Measurements from ENCODE around the gene EFNA2.
"Not testable (repeated sequence)": the region's sequence is repeated elsewhere in the genome, so short reads cannot be mapped to it uniquely, and the experiment has no call there.

The EFNA2 gene

DNA sequence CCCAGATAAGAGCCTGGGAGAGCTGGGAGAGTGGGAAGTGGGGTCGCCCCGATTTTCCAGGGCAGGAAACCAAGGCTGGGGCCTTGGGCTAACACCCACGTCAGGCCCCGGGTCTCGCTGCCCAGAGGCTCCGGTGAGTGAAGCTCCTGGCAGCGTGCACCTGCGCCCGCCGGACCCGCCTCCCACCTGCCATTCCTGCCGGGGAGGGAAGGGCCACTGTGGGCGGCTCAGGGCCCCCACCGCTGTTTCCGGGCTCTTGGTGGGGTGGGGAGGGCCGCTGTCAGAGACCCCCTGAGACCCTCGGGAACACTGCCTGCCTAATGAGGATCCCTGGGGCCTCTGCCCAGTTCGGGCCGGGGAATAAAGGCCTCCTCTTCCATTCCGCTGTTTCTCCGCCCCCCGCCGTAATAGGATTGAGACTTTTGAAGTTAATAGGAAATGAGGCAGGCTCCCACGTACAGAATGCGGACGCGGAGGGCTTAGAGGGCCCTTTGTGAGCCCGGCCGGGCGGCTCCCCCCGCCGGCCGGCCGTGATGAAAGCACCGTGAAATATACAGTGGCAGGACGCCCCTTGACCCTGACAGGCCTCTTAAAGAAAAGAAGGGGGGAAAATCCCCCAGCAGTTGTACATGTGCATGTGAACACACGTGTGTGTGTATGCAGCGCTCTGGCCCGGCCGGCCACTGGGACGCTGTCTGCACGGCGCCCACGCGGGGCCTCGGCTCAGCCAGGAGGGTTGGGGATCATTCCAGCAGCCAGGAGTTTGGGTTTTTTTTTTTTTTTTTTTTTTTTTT is 33.2 kb downstream of the EFNA2 start:
- DNase-seq (ENCODE audit: low read depth) = no peak

DNA sequence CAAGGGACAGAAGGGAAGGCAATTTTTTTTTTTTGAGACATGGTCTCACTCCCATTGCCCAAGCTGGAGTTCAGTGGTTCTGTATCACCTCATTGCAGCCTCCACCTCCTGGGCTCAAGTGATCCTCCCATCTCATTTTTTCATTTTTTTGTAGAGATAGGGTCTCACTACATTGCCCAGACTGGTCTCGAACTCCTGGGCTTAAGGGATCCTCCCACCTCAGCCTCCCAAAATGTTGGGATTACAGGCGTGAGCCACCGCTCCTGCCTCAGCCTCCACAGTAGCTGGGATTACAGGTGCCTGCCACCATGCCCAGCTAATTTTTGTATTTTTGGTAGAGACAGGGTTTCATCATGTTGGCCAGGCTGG is 34.6 kb downstream of the EFNA2 start:
- DNase-seq (ENCODE audit: low read depth) = not testable (repeated sequence)

DNA sequence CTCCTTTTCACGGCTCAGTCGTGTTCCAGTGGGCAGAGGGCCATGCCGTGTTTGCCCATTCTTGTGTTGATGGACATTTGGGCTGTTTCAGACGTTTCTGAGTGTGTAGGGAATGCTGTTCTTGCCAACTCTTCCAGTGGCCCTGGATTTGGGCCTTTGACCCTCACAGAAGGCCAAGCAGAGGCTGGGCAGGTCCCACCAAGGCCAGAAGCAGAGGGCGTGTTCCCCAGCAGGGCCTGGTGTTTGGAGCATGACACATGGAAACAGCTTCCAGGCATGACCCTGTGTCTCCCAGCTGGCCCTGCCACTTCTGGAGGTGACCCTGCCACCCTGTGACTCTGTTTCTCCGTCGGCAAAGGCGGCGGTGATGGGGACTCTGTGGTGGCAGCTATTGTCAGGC is 35.9 kb downstream of the EFNA2 start:
- DNase-seq (ENCODE audit: low read depth) = no peak

GRCh38 chr19:1322198-1322981 is 36.7 kb downstream of the EFNA2 start:
- DNase-seq (ENCODE audit: low read depth) = no peak

DNA sequence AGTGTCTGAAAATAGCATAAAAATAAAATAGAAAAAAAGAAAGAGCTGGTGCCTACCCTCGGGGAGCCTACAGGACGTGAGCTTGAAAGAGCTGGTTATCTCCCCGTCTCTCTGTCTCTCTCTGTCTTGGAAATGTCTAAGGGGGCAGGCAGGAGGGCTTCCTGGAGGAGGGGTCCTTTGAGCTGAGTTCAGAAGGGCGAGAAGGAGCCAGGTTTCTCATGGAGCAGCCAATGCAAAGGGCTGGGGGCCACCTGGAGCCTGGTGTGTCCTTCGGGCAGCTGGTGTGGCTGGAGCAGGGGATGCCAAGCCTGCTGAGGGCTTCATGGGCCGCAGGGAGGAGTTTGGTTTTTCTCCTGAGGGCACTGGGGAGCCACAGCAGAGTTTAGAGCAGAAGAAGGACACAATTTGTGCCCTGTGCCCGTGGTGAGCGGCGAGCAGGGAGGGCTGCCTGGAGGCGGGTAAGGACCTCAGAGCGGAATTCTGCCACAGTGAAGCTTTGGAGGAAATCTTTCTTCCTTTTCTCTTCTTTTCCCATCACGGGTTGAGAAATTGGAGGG is 38.7 kb downstream of the EFNA2 start:
- no peak for DNase-seq (ENCODE audit: low read depth)

- DNase-seq (ENCODE audit: low read depth) = peak; percentile 80
These were observed 39.3 kb downstream of the EFNA2 start for GRCh38 chr19:1324806-1325567.

- DNase-seq (ENCODE audit: low read depth) = no peak
These were observed 40.1 kb downstream of the EFNA2 start for GRCh38 chr19:1325568-1326294.

DNA sequence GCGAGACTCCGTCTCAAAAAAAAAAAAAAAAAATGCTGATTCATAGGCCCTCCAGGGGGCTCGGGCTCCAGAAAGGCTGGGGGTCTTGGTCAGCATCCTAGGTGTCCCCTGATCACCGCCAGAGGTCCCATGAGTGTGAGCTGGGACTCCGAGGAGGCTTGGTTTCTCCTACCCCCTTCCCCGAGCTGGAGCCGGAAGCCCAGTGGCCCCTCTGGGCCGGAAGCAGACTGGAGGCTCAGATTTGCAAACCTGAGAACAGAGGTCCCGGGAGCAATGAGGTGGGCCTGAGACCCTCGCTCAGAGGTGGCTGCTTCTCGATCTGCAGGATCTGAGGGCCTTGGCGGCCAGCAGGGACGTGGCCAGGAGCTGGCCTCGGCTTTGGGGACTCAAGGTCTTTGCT is 41.5 kb downstream of the EFNA2 start:
- DNase-seq (ENCODE audit: low read depth) = no peak

DNA sequence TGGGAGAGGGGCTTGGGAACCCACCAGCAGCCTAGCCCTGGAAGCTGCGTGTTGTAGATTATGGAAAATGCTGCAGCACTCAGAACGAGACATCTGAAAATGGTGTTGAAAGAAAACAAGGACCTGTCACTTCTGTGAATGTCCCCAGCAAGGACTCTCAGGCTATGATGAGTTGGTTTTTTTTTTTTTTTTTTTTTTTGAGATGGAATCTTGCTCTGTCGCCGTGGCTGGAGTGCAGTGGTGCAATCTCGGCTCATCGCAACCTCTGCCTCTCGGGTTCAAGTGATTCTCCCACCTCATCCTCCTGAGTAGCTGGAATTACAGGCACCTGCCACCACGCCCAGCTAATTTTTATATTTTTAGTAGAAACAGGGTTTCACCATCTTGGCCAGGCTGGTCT is 46.5 kb downstream of the EFNA2 start:
- not testable (repeated sequence) for DNase-seq (ENCODE audit: low read depth)

DNA sequence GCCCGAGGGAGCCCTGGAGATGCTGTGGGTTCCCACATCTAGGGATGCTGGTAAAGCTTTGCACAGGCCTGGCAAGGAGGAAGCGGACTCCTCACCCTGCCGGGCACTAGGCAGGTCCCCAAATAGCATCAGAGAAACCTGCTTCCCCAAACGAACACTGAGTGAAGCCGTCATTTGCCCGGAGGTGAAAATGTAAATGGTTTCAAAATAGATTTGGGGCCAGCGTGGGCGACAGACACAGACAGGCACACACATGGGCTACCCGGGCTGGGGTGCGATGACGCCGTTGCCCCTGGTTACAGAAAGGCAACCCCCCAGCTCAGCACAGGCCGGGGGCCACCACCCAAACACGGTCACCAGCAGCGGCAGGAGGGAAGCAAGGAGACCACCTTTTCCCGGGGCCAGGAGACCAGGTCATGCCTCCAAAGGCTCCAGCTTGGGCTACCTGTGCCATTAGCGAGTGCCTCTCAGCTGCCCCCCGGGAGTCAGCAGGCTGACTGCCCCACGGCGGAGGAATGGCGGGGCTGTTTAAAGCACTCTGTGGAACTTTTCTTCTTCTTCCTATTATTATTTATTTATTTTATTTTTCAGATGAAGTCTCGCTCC is 50.5 kb downstream of the EFNA2 start:
- no peak for DNase-seq (ENCODE audit: low read depth)

DNA sequence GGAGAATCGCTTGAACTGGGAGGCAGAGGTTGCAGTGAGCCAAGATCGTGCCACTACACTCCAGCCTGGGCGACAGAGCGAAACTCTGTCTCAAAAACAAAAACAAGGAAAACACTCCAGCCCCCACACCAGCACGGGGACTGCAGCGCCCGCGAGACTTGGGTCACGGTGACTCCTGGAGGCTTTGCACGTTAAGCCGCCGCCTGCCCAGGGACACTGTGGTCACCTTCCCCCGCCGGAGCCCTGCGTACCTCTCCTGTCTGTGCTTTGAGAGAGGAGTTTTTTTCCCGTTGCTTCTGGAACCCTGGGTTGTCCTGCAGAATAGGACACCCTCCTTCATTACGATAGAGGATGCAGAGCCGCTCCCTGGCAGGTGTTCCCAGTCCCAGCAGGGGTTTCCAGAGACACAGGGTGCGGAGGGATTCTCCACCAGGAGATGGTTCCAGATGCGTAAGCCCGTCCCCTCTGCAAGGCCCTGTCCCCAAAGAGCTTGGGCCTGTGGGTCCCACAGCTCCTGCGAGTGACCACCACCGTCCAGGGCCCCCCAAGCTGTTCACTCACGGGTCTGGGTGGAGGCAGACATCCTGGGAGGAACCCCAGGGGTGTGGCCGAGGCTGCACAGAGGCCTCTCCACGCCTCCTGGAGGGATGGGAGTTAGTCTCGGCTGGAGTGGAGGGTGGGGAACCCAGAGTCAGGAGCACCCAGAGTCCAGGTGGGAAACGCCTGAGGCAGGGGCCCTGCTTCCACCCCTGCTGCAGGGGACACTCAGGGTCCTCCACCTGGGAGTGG is 55.2 kb downstream of the EFNA2 start:
- no peak for DNase-seq (ENCODE audit: low read depth)

GRCh38 chr19:1343041-1343440 is 57.4 kb downstream of the EFNA2 start:
- DNase-seq (ENCODE audit: low read depth) = no peak

- no peak for DNase-seq (ENCODE audit: low read depth)
These were observed 63.5 kb downstream of the EFNA2 start for GRCh38 chr19:1349211-1349610.

- DNase-seq (ENCODE audit: low read depth) = no peak
These were observed 65.2 kb downstream of the EFNA2 start for GRCh38 chr19:1350867-1351266.

Data from ELR (cell line).